HL-60 (cell line): Measurements from ENCODE around the gene SREBF1.

Experiments used
- CTCF ChIP-seq: IDR thresholded peaks from one replicate; pipeline ENCODE4 v1.5.1; 2011; ENCODE audit warnings: low read length, control low read depth, inconsistent platforms; ENCODE audit not compliant: insufficient read depth
- GABPA ChIP-seq: IDR thresholded peaks from 2 replicates; pipeline ENCODE4 v1.6.1; 2012; ENCODE audit warnings: low read depth
- POLR2AphosphoS5 ChIP-seq: IDR thresholded peaks from 2 replicates; pipeline ENCODE4 v1.6.1; 2012; ENCODE audit warnings: low read depth
- REST ChIP-seq: IDR thresholded peaks from 2 replicates; pipeline ENCODE4 v1.6.1; 2012; ENCODE audit warnings: low read depth; ENCODE audit not compliant: insufficient replicate concordance
- SPI1 ChIP-seq: IDR thresholded peaks from 2 replicates; pipeline ENCODE4 v1.6.1; 2012; ENCODE audit warnings: low read depth, mild to moderate bottlenecking, borderline replicate concordance

DNA sequence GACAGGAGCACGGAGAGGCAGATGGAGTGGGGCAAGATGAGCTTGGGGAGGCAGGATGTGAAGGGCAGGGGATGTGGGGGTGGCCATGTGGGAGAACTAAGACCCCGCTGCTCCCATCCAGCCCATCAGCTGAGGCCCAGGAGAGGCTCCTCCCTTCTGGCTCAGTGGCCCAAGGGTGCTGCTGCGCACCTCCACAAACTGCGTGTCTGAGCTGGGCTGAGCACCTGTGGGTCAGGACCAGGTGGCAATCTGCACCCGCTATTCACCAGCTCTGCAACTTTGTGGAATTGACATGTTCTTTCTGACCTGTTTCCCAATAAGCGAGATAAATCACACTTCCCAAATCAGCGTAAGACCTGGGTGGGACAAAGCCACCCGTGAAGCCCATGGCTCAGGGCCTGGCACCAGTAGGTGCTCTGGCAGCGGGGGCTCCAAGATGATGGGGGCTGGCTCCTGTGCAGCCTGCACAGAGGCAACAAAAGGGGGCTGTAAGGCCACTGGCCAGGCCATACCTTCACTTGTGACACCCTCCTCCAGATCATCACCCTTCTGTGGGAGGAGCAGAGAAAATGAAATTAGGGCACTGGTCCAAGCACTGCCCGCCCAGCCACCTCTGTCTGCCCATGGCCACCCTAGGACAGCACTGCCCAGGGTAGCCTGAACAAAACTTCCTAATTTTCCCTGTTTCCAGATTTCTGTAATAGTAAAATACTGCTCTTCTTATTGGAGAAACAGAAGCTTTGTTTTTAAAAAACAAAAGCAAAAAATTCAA, 11.7 kb upstream of the SREBF1 start:
- TF ChIP-seq CTCF, result no peak
- no peak for TF ChIP-seq POLR2AphosphoS5
- TF ChIP-seq REST, result no peak
- no peak for TF ChIP-seq SPI1
- TF ChIP-seq GABPA, result no peak
